DND-41 (cell line): ENCODE results near the gene JAZF1.

ENCODE experiments used
- EZH2 ChIP-seq: IDR thresholded peaks from 3 replicates; pipeline ENCODE4 v1.6.1; 2012; ENCODE audit warnings: borderline replicate concordance, low read depth, mild to moderate bottlenecking, moderate library complexity, low read length, inconsistent platforms; ENCODE audit not compliant: severe bottlenecking
- TF ChIP-seq, protein P1 (sequence below): IDR thresholded peaks from 2 replicates; pipeline ENCODE4 v1.5.1; 2012; ENCODE audit warnings: borderline replicate concordance, low read length, moderate library complexity, mild to moderate bottlenecking; ENCODE audit not compliant: poor library complexity, severe bottlenecking; ENCODE audit errors: extremely low read depth

DNA sequence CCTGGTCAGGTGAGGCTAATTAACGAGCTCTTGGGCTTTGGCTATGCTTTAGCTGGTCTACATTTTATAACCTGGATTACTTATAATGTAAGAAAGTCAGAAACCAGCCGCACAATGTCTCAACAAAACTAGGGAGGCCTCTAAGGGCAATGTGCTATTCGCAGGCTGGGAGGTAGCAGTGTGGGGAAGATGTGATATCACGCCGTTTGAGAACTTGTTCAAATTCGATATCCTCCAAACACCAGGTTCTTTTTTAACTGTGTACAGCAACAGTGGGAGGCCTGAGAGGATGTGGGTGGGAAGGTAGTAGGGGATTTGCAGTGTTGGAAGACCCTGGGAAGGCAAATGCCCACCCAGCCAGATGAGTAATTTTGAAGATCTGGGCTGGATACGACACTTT lies 184.5 kb downstream of the JAZF1 start:
- TF ChIP-seq, protein P1, sequence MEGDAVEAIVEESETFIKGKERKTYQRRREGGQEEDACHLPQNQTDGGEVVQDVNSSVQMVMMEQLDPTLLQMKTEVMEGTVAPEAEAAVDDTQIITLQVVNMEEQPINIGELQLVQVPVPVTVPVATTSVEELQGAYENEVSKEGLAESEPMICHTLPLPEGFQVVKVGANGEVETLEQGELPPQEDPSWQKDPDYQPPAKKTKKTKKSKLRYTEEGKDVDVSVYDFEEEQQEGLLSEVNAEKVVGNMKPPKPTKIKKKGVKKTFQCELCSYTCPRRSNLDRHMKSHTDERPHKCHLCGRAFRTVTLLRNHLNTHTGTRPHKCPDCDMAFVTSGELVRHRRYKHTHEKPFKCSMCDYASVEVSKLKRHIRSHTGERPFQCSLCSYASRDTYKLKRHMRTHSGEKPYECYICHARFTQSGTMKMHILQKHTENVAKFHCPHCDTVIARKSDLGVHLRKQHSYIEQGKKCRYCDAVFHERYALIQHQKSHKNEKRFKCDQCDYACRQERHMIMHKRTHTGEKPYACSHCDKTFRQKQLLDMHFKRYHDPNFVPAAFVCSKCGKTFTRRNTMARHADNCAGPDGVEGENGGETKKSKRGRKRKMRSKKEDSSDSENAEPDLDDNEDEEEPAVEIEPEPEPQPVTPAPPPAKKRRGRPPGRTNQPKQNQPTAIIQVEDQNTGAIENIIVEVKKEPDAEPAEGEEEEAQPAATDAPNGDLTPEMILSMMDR: no peak
- TF ChIP-seq EZH2: no peak
